ENCODE measurements around the gene ADAMTS4.
A peak's percentile ranks its signal among the peaks of the same experiment; 100 is the strongest.

Gene ADAMTS4

DNA sequence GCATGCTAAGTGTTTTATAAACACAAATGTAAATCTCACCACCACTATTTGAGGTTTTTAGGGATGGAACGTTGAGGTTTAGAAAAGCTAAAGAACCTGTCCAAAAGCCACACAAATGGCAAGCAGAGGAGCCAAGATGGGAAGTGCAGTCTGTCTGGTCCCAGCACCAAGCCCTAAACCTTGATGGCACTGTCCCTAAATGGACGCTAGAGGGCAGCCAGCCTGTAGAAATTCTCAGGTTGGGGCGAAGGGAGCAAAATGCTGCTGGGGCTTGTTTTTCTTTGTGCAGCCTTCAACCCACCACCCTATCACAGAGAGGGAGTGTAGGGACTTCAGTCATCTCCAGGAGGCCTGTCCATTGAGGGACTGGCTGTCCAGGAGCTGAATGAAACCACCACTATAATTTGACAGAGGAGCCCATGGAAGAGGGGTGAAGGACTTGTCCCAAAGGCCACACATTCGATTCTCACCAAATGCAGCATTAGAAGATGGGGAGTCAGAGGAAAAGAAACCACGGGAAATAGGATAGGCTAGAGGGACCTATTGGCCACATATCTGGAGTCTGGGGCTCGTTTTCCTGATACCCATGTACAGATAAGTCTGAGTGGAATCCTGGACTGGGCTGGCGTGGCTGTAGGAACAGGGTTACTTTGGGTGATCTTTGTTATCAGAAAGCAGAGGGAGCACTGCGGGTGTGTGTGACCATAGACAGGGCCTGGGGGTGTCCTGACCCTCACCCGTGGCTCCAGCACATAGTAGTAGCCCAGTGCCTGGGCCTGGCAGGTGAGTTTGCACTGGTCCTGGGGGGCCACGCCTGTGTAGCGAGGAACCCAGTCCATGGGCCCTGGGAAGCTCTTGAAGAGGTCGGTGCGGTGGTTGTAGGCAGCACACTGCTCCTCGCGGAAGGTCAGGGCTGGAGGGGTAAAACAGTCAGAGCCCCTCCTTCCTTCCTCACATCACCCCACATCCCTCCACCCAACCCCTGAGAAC, 6.1 kb downstream of the ADAMTS4 start:
- no peaks in the 10 kb centered on the region for H3K36me3 Mint-ChIP-seq (ENCODE audit: low read depth)
- no peak overlapping the region for H3K4me3 Mint-ChIP-seq
- no peaks in the 10 kb centered on the region for H3K9me3 Mint-ChIP-seq
- peak overlapping the region; percentile 75 for H3K27ac Mint-ChIP-seq
- H3K4me1 Mint-ChIP-seq (ENCODE audit: low read depth) = peaks cover 31% of the 10 kb centered on the region
- no peaks in the 10 kb centered on the region for H3K27me3 Mint-ChIP-seq

- no peaks in the 10 kb centered on the region for H3K36me3 Mint-ChIP-seq (ENCODE audit: low read depth)
- peaks cover 39% of the 10 kb centered on the region for H3K4me1 Mint-ChIP-seq (ENCODE audit: low read depth)
- no peak overlapping the region for H3K27ac Mint-ChIP-seq
- H3K9me3 Mint-ChIP-seq = no peaks in the 10 kb centered on the region
- H3K4me3 Mint-ChIP-seq = no peak overlapping the region
- no peaks in the 10 kb centered on the region for H3K27me3 Mint-ChIP-seq
Observed at GRCh38 chr1:161191971-161192370, 6.9 kb downstream of the ADAMTS4 start.

DNA sequence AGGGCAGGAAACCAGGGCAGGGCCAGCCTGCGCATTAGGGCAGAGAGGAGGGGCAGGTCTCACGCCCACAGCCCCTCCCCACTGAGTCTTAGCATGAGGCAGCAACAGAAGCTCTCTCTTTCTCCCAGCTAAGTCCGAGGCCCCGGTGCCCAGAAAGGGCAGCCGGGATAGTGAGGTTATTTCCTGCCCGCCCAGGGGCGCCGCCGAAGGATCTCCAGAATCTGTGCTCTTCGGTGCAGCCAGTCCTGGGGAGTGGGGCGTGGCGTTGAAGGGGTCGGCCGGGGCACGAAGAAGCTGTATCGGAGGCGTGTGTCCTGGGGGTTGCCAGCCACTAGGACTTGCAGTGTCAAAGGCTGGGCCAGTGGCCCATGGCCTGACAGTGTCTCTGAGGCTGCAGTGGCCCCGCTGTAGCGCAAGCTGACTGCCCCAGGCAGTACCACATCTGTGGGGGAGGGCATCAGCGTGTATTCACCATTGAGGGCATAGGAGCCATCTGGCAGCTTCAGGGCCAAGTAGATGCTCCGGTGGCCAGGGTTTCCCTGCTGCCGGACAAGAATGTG, 7.8 kb downstream of the ADAMTS4 start:
- no peaks in the 10 kb centered on the region for H3K9me3 Mint-ChIP-seq
- H3K27me3 Mint-ChIP-seq = no peaks in the 10 kb centered on the region
- H3K27ac Mint-ChIP-seq = no peak overlapping the region
- no peaks in the 10 kb centered on the region for H3K36me3 Mint-ChIP-seq (ENCODE audit: low read depth)
- H3K4me1 Mint-ChIP-seq (ENCODE audit: low read depth) = peaks cover 49% of the 10 kb centered on the region
- H3K4me3 Mint-ChIP-seq = no peak overlapping the region

GRCh38 chr1:161189036-161189435, 9.8 kb downstream of the ADAMTS4 start:
- Mint-ChIP-seq H3K36me3 (ENCODE audit: low read depth) (no peaks in the 10 kb centered on the region), H3K9me3 (no peaks in the 10 kb centered on the region), H3K4me3 (no peak overlapping the region), H3K27ac (no peak overlapping the region), H3K4me1 (ENCODE audit: low read depth) (peaks cover 60% of the 10 kb centered on the region), H3K27me3 (no peaks in the 10 kb centered on the region)

DNA sequence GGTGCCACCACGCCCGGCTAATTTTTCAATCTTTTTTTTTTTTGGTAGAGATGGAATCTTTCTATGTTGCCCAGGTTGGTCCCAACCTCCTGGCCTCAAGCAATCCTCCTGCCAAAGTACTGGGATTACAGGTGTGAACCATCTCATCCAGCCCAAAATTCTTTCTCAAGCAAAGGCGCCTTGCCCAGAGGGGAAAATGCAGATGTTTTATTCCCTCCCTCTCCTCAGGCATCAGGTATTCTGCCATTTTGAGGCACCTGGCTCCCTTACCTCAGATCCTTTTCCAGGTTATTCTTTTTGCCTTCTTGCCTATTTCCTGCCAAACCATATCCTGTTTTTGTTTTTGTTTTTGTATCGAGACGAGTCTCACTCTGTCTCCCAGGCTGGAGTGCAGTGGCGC, 10.5 kb downstream of the ADAMTS4 start:
- H3K27ac Mint-ChIP-seq = peak overlapping the region; percentile 73
- H3K4me3 Mint-ChIP-seq = no peak overlapping the region
- no peaks in the 10 kb centered on the region for H3K27me3 Mint-ChIP-seq
- H3K4me1 Mint-ChIP-seq (ENCODE audit: low read depth) = peaks cover 66% of the 10 kb centered on the region
- no peaks in the 10 kb centered on the region for H3K36me3 Mint-ChIP-seq (ENCODE audit: low read depth)
- no peaks in the 10 kb centered on the region for H3K9me3 Mint-ChIP-seq

DNA sequence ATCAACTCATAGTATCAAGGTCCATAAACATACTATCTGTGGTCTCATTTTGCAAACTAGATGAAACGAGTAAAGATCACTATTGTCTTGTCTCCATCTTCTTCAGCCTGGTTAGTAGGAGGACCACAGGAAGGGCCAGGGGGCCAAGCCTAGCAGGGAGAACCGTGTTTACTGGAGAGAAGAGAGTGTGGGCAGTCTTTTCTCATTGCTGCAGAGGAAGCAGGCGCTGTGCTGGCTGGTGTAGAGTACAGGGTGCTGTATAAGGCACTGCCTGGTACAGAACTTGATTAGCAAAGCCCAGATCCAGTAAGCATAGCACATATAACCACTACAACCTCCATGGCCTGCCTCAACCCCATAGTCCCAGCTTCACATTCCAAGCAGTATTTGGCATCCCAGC, 11.5 kb downstream of the ADAMTS4 start:
- no peak overlapping the region for H3K4me3 Mint-ChIP-seq
- no peaks in the 10 kb centered on the region for H3K9me3 Mint-ChIP-seq
- no peaks in the 10 kb centered on the region for H3K36me3 Mint-ChIP-seq (ENCODE audit: low read depth)
- peak overlapping the region; percentile 87 for H3K27ac Mint-ChIP-seq
- peaks cover 72% of the 10 kb centered on the region for H3K4me1 Mint-ChIP-seq (ENCODE audit: low read depth)
- no peaks in the 10 kb centered on the region for H3K27me3 Mint-ChIP-seq

- Mint-ChIP-seq H3K36me3 (ENCODE audit: low read depth) (no peaks in the 10 kb centered on the region), H3K27me3 (no peaks in the 10 kb centered on the region), H3K9me3 (no peaks in the 10 kb centered on the region), H3K27ac (peak overlapping the region; percentile 87), H3K4me3 (peak overlapping the region; percentile 60), H3K4me1 (ENCODE audit: low read depth) (peaks cover 79% of the 10 kb centered on the region)
Observed at GRCh38 chr1:161185732-161186311, 13.0 kb downstream of the ADAMTS4 start.

DNA sequence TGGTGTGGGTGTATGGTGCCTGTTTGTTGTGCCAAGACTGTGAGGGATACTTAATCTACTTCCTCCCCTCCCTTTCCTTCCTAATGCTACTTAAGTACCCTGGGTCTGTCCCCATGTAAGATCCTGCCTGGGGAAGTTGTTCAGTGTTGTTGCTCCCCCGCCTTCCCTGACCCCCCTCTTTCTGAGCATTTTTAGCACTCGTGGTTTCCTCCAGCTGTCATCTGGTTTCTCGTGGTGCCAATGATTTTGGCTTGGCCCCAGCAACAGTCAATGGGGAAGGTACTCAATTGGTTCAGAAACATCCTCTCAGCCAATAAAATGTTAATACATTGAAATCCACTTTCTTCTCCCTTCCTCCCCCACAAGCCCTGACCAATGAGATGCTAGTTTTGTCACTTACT, 13.6 kb downstream of the ADAMTS4 start:
- Mint-ChIP-seq H3K27ac (peak overlapping the region; percentile 87), H3K27me3 (no peaks in the 10 kb centered on the region), H3K4me3 (peak overlapping the region; percentile 60), H3K4me1 (ENCODE audit: low read depth) (peaks cover 85% of the 10 kb centered on the region), H3K9me3 (no peaks in the 10 kb centered on the region), H3K36me3 (ENCODE audit: low read depth) (no peaks in the 10 kb centered on the region)

- Mint-ChIP-seq H3K27ac (peak overlapping the region; percentile 97), H3K4me1 (ENCODE audit: low read depth) (peaks cover 85% of the 10 kb centered on the region), H3K27me3 (no peaks in the 10 kb centered on the region), H3K9me3 (no peaks in the 10 kb centered on the region), H3K4me3 (peak overlapping the region; percentile 25), H3K36me3 (ENCODE audit: low read depth) (no peaks in the 10 kb centered on the region)
Observed at GRCh38 chr1:161182214-161182613, 16.6 kb downstream of the ADAMTS4 start.

DNA sequence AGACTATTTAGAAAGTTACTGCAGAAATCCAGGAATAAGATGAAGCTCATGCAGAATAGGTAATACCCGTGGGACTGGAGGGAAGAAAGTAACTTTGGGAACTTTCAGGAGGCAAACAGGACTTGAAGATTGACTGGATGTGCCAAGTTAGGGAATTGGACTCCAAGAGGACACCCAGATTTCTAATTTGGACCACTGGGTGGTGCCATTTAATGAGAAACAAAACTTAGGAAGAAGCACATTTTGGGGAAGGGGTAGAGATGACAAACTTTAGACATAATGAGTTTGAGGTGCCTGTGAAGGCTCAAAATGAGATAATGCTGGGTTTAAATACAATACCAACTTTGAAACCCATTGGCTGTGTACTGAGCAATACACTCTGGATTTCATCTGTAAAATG, 18.2 kb downstream of the ADAMTS4 start:
- H3K27me3 Mint-ChIP-seq = no peaks in the 10 kb centered on the region
- H3K4me1 Mint-ChIP-seq (ENCODE audit: low read depth) = peaks cover 82% of the 10 kb centered on the region
- no peak overlapping the region for H3K4me3 Mint-ChIP-seq
- H3K9me3 Mint-ChIP-seq = no peaks in the 10 kb centered on the region
- peaks cover 5% of the 10 kb centered on the region for H3K36me3 Mint-ChIP-seq (ENCODE audit: low read depth)
- H3K27ac Mint-ChIP-seq = peak overlapping the region; percentile 66

DNA sequence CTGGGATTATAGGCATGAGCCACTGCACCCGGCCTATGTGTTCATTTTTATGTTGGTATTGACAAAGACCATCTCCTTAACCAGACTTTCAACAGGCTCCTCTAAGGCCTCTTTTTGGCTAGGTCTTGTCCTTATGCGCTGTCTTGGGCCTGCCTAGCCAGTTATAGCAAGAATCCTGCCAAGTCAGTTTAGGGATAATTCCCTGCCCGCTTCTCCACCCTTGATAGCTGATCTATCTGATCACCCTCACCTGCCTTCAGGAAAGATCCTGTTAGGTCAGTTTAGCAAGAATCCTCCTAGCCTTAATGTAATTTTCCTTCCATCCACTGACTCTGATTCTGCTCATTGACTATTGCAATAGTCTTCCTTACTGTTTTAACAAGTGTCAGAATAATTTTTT, 19.2 kb downstream of the ADAMTS4 start:
- H3K27me3 Mint-ChIP-seq = no peaks in the 10 kb centered on the region
- H3K4me3 Mint-ChIP-seq = no peak overlapping the region
- no peaks in the 10 kb centered on the region for H3K9me3 Mint-ChIP-seq
- peak overlapping the region; percentile 9 for H3K27ac Mint-ChIP-seq
- peaks cover 82% of the 10 kb centered on the region for H3K4me1 Mint-ChIP-seq (ENCODE audit: low read depth)
- H3K36me3 Mint-ChIP-seq (ENCODE audit: low read depth) = peaks cover 12% of the 10 kb centered on the region

DNA sequence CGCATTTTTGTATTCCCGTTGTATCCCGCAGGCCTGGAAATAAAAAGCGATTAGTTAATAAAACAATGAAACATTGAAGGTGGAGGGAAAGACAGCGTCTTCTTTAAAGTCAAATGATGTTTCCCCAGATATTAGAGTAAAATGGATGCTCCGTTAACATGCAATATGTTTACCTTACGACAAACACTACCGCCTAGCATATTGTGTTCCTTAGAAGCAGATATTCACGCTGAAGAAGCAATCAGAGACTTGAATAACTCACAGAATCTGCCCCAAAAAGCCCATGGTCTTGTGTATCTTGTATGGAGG, 21.0 kb downstream of the ADAMTS4 start:
- Mint-ChIP-seq H3K27me3 (no peaks in the 10 kb centered on the region), H3K27ac (peak overlapping the region; percentile 99), H3K36me3 (ENCODE audit: low read depth) (peaks cover 27% of the 10 kb centered on the region)

DNA sequence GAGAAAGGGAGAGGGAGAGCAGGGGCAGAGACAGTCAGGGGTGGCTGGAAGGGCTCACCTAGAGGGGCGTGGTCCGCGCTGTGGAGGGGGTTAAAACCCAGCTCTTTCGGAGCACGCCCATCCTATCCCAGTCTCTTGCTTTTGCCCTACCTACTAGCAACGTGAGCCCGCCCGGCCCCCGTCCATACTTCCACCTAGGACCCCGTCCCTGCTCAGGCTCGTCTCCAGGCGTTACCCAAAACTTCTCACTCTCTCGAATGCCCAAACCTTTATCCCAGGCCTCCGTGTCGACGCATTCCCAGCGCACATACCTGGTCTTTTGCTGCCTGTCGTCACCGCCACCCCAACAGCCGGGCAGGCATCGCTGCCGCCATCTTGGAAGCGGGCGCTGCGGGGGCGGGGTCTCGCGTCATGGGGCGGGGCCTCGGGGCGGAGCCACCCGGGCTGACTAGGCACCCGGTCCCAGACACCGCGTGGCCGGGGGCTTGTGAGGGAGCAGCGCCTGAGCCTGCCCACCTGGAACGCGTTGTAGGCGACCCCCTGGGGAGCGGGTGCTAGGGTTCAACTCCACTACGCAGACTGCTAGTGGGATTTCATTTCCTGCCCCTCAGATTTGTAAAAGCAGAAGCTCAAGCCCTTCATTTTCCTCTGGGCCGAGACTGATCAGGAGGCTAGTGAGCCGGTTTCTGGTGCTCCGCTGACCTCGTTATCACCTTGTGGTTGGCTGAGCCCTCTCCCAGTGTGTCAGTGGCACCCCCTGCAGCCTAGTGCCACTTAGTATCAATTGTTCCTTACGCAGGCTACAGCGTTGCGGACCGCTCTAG, 21.5 kb downstream of the ADAMTS4 start, which contains the start of gene B4GALT3:
Gene B4GALT3 (minus strand): TSS at position 396 of the 824 bp plus-strand sequence. CDS start 1,447 bp downstream, outside the sequence.
- Mint-ChIP-seq H3K36me3 (ENCODE audit: low read depth) (peaks cover 33% of the 10 kb centered on the region), H3K27me3 (no peaks in the 10 kb centered on the region), H3K9me3 (no peaks in the 10 kb centered on the region), H3K27ac (peak within 1 kb of the TSS; percentile 99), H3K4me1 (ENCODE audit: low read depth) (peaks cover 62% of the 10 kb centered on the region), H3K4me3 (peak within 1 kb of the TSS; percentile 100)

More for the DNA sequence above, 21.0 kb downstream of the ADAMTS4 start:
- Mint-ChIP-seq H3K4me1 (ENCODE audit: low read depth) (peaks cover 68% of the 10 kb centered on the region), H3K4me3 (peak overlapping the region; percentile 100), H3K9me3 (no peaks in the 10 kb centered on the region)

GRCh38 chr1:161176468-161177111, 22.3 kb downstream of the ADAMTS4 start:
- Mint-ChIP-seq H3K36me3 (ENCODE audit: low read depth) (peaks cover 40% of the 10 kb centered on the region), H3K4me1 (ENCODE audit: low read depth) (peaks cover 55% of the 10 kb centered on the region), H3K9me3 (no peaks in the 10 kb centered on the region), H3K4me3 (peak overlapping the region; percentile 100), H3K27ac (peak overlapping the region; percentile 99), H3K27me3 (no peaks in the 10 kb centered on the region)

All from stimulated activated naive CD8-positive, alpha-beta T cell treated with anti-CD3 and anti-CD28 coated beads, Interleukin-15, Interleukin-2, amounts not matched to agents 100 ng/mL and 50 ng/mL, for 24 hours (primary cell).